SW480 (cell line): ENCODE results near the gene FGGY.

ENCODE experiments used
- DNase-seq: peaks from one replicate; pipeline ENCODE4 v3.0.0-alpha.2; 2016; ENCODE audit warnings: low spot score

FGGY gene

GRCh38 chr1:59315529-59316463 is 18.9 kb downstream of the FGGY start:
- DNase-seq: no peak

GRCh38 chr1:59316497-59317128 is 19.7 kb downstream of the FGGY start:
- no peak for DNase-seq

GRCh38 chr1:59317343-59317742 is 20.4 kb downstream of the FGGY start:
- no peak for DNase-seq

- DNase-seq: no peak
Measured at GRCh38 chr1:59317780-59318179, 20.9 kb downstream of the FGGY start.

GRCh38 chr1:59318271-59318860 is 21.5 kb downstream of the FGGY start:
- DNase-seq: no peak

GRCh38 chr1:59322394-59322793 is 25.5 kb downstream of the FGGY start:
- no peak for DNase-seq

GRCh38 chr1:59322814-59323213 is 25.9 kb downstream of the FGGY start:
- no peak for DNase-seq

- DNase-seq: no peak
Measured at GRCh38 chr1:59323879-59324278, 27.0 kb downstream of the FGGY start.

GRCh38 chr1:59328353-59328752 is 31.5 kb downstream of the FGGY start:
- no peak for DNase-seq

GRCh38 chr1:59329412-59330053 is 32.6 kb downstream of the FGGY start:
- no peak for DNase-seq

GRCh38 chr1:59331686-59332620 is 35.1 kb downstream of the FGGY start:
- no peak for DNase-seq

- DNase-seq: no peak
Measured at GRCh38 chr1:59332983-59333382, 36.1 kb downstream of the FGGY start.

GRCh38 chr1:59333626-59334277 is 36.9 kb downstream of the FGGY start:
- no peak for DNase-seq

- DNase-seq: no peak
Measured at GRCh38 chr1:59340411-59341307, 43.8 kb downstream of the FGGY start.

GRCh38 chr1:59342801-59343575 is 46.1 kb downstream of the FGGY start:
- DNase-seq: no peak

GRCh38 chr1:59343576-59343840 is 46.6 kb downstream of the FGGY start:
- DNase-seq: no peak

- no peak for DNase-seq
Measured at GRCh38 chr1:59345221-59345620, 48.3 kb downstream of the FGGY start.

- no peak for DNase-seq
Measured at GRCh38 chr1:59346429-59346828, 49.5 kb downstream of the FGGY start.

GRCh38 chr1:59349101-59349500 is 52.2 kb downstream of the FGGY start:
- DNase-seq: no peak
